NCI-H446 treated with DMSO at 0.1 percent for 48 hours (cell line): Measurements from ENCODE around the gene PTX4.

Experiments
- DNase-seq: peaks from one replicate; lab custom pipeline; 2025; lab: John Stamatoyannopoulos, UW

Gene PTX4

GRCh38 chr16:1500465-1501150 lies 11.9 kb upstream of the PTX4 start:
- no peak for DNase-seq

GRCh38 chr16:1499756-1500464 lies 11.2 kb upstream of the PTX4 start:
- no peak for DNase-seq

GRCh38 chr16:1498899-1499676 lies 10.3 kb upstream of the PTX4 start:
- DNase-seq, result no peak

GRCh38 chr16:1497014-1497598 lies 8.4 kb upstream of the PTX4 start:
- no peak for DNase-seq

DNA sequence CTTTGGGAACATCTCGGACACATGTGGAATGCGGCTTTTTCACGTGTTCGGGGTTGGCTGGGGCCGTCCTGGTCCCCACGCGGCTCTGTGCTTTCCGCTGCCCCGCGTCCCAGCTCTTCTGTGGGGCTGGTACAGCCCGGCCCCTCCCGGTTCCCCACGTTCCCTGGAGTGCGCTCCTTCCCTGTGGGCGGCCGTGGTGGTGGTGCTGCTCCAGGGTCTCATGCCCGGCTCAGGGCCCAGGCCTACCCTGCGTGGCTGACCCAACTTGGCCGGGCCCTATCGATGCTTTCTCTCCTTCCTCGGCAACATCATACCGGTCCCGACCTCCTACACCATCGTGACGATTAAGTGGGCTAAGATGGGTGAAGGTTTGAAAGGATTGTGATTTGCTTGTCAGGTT lies 7.7 kb upstream of the PTX4 start:
- DNase-seq, result no peak

DNA sequence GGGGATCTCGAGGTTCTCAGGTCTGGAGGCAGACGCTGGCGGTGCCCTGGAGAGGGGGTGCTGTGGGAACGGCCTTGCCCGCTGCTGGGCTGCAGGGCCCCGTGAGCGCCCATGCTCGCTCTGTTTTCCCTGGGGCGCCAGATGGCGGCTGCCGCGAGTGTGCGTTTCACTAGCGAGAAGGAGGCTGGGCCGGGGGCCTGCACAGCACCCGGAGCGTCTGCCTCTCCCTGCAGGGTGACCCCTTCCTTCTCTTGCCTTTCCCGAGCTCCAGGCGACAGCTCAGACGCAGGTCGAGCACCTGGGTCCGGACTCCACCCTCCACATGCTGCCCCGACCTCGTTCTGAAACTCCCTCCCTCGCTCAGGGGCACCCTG lies 7.1 kb upstream of the PTX4 start:
- no peak for DNase-seq

DNA sequence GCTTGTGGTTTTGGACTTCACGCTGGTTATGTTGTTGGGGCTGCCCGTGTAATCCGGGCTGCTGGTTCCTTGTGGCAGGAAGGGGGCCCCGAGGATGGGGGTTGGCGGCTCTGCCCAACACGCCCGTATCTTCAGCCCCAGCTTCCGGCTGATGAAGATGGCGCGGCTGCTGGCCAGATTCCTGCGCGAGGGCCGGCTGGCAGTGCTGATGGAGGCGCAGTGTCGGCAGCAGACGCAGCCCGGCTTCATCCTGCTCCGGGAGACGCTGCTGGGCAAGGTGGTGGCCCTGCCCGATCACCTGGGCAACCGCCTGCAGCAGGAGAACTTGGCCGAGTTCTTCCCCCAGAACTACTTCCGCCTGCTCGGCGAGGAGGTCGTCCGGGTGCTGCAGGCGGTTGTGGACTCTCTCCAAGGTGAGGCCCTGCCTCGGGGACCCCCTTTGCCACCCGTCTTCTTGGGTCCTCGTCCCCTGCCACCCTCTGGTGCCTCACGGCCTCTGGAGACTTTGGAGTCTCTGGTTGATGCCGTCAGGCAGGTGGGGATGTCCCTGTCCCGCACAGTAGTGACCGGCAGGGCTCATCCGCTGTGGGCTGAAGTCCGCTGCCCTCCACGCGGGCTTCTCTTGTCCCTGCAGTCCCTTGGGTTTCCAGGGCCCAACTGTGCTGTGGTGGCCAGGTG lies 6.6 kb upstream of the PTX4 start:
- no peak for DNase-seq

- no peak for DNase-seq
These were observed 6.0 kb upstream of the PTX4 start for GRCh38 chr16:1494711-1495110.

- DNase-seq, result no peak
These were observed 5.4 kb upstream of the PTX4 start for GRCh38 chr16:1494129-1494640.

GRCh38 chr16:1493746-1494094 lies 5.0 kb upstream of the PTX4 start:
- DNase-seq, result no peak

GRCh38 chr16:1492923-1493745 lies 4.4 kb upstream of the PTX4 start, which contains the start of gene TELO2:
TSS of gene TELO2 (plus strand) at chr16:1493360. CDS start at chr16:1494282, 922 bp downstream.
- DNase-seq, result peak; percentile 36

DNA sequence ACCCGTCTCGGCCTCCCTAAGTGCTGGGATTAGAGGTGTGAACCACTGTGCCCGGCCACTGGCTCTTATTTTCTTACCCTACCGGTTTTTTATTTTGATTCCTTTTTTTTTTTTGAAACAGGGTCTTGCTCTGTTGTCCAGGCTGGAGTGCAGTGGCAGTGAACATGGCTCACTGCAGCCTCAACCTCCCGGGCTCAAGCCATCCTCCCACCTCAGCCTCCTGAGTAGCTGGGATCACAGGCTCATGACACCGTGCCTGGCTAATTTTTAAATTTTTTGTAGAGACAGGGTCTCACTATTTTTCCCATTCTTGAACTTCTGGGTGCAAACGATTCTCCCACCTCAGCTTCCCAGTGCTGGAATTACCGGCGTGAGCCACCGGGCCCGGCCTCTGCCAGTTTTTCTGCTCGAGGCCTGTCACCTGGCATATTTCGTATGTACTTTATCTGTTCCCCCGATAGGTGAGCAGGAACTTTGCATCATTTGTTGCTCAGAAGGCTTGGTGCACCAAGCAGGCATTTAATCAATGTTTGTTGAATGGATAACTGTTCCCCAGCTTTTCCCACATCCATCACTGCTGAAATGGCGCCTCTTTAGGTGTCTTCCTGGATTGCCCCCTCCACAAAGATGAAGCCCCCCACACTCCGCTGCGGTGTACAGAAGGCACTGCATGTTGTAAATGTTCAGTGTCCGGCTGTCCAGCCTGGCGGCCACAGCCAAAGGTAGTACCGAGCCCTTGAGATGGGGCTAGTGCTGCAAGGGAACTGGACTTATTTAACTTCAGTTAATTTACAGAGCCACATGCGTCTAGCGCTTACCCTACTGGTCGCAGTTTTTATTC lies 3.6 kb upstream of the PTX4 start:
- no peak for DNase-seq

DNA sequence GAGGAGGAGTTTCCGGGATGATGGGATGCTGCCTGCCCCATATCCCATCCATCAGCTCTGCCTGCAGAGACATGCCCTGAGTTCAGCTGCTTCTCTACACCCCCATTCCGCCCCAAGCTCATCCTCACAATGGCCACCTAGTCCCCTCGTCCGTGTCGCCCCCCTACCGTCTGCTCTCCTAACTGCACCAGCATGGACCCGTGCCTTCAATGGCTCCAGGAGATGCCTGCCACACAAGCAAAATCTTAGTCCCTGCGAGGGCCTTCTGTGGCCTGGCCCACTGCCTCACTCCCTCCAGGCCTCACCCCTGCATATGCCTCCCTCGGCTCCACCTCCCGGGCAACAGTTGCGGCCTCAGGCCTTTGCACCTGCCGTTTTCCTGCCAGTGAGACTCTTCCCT lies 2.6 kb upstream of the PTX4 start:
- DNase-seq, result no peak

- DNase-seq, result no peak
These were observed 333 bp upstream of the PTX4 start for GRCh38 chr16:1489077-1489476.

GRCh38 chr16:1488054-1488601 lies 616 bp downstream of the PTX4 start:
- DNase-seq, result no peak

GRCh38 chr16:1487395-1488053 lies 1.2 kb downstream of the PTX4 start:
- DNase-seq, result no peak

GRCh38 chr16:1486551-1487390 lies 2.0 kb downstream of the PTX4 start:
- no peak for DNase-seq

DNA sequence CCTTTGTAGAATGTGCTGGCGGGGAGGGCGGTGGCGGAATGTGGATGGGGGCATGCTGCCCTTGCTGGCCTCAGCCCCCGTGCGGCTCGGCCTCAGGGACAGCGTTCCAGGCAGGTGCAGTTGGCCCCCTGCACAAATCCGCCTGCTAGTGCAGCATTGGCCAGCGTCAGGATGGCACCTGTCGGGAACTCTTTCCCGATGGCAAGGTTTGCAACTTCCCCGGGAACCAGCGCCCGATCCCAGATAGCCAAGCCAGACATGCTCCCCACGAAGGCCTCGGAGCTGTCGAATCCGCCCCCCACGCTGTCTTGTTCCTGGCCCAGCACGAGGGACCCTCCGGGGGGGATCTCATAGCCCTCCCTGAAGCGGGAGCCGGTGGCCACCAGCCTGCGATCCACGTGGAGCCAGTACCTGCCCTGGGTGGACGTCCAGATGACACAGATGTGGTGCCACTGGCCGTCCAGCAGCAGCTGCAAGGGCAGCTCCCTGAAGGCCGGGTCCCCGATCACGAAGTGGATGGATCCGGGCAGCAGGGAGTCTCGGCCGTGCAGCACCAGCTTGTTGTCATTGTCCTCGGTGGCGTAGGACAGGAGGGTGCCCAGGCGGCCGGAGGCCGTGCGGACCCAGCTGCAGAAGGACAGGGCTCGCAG lies 2.8 kb downstream of the PTX4 start:
- DNase-seq, result no peak
